CD4-positive, alpha-beta T cell treated with Interleukin-17A for 1 hour (primary cell): Measurements from ENCODE around the gene MYO3B.

ENCODE experiments used
- DNase-seq: peaks from one replicate; pipeline ENCODE4 v3.0.0-alpha.2; 2020

Gene MYO3B

DNA sequence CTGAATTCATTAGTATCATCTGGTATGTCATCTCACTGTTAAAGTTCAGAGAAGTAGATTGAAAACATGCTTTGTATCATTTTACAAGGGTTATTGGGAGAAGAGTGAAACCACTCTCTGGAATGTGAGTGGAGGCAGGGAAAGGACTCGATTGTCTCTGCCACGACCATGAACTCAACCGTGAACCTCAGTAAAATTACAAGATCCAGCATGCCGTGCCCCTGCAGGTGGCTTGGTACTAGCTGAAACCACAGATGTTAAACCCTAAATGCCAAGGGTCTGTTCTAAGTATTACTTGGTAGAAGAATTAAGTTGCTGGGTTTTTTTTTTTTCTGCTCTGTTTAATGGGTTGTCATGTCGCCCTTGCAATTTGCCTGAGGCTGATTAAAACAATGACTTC is 197.2 kb downstream of the MYO3B start:
- no peak for DNase-seq

DNA sequence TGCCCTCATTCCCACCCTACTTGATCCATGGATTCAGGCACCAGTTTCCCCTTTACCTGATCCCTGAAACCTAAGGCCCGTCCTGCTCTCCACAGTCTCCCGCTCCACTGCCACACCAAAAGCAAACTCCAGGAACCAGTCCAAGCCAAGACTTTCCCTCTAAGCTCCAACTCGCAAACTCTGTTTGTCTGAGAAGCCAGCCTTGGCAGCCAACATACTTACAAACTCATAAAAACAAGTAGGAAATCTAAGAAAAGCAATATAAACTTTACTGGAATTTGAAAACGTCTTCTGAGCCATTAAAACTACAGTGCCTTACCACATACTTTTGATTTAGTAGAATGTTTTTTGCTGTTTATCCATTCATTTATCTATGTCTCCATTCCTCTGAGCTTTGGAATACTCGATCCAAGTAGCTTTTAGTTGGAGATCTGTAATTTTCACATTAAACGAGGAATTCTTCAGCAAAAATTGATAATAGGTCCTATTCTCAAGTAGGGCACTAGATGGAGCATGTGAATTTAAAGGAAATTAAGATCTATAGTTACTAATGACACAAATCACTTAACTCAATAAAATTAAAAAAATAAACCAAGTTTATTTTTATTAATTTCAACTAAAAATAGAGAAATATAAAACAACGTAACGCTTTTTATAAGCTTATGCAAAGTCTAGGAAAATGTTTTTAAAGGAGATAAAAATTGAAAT is 199.7 kb downstream of the MYO3B start:
- DNase-seq = no peak

DNA sequence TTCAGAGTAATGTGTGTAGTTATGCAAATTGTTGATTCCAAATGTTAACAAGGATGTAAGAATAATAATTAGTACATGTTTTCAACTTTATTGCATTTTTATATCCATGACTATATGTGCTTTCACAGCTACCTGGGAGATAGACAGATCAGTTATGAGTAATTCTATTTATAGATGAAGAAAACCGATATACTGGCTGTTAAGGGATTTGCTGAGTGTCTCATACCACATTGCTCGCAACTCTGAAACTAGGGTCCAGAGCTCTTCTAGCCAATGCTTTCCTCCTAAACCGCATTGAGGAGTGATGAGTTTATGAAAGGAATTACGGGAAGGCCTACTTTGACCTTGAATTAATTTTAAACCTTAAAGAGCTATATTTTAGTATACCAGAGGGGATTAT is 202.3 kb downstream of the MYO3B start:
- no peak for DNase-seq

DNA sequence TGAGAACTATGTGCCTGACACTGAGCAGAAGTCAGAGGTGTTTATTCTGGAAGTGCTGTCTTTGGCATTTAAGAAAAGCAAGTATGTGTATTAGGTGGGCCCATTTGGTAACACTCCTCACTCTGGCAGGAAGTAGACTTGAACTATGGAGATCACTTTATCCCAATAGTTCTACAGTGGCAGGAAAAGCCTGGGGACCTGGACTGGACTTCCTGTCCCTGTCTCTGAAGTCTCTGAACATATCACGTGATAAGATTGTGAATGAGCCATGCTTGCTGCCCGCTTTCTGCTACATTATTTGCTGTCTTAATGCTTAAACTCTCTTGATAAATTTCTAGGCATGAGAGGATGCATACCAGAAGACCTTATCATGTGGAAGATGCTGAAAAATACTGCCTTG is 203.7 kb downstream of the MYO3B start:
- DNase-seq = no peak

DNA sequence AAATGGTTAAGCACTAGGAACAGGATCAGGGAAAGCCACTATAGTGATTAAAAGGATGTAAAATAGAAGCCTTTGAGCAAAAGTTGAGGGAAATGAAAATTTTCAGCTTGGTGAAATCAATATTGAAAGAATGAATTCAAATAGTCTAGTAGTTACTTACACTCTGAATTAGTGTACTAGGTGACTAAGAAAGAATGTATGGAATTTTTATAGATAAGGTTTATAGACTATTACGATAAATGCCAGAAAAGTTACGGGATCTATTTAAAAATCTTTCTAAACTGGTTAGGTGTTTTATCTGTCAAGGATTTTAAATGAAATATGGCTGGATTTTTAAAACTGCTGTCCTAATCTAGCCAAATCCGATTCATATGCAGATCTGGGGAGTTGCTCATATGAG is 208.6 kb downstream of the MYO3B start:
- DNase-seq = no peak

DNA sequence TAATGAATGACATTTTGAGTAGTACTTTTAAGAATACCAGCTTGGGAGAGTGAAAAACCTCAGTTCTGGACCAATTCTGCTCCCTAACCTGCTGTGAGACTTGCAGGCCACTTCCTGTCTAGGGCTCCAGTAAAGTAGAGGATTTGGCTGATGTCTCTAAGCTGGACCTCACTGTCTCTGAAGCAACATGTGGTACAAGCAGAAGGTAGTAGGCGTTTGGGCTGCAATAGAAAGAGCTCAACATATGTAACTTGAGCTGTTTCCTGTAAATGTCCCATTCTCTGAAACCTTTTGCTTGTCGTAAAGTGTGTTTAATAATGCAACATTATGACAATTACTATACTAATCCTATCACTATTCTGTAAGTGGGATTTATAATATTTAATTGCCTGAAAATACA is 213.1 kb downstream of the MYO3B start:
- DNase-seq = no peak

DNA sequence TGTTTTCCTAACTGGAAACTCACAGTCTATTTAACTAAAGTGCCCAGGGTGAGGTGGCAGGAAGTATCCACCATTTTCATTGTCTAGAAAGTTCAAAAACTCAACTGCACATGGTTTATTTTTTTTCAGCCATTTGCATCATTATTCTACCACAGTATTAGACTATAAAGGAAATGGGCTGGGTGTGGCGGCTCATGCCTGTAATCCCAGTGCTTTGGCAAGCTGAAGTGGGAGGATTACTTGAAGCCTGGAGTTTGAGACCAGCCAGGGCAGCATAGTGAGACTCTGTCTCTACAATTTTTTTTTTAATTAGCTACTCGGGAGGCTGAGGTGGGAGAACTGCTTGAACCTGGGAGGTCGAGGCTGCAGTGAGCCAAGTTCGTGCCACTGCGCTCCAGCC is 213.8 kb downstream of the MYO3B start:
- no peak for DNase-seq

DNA sequence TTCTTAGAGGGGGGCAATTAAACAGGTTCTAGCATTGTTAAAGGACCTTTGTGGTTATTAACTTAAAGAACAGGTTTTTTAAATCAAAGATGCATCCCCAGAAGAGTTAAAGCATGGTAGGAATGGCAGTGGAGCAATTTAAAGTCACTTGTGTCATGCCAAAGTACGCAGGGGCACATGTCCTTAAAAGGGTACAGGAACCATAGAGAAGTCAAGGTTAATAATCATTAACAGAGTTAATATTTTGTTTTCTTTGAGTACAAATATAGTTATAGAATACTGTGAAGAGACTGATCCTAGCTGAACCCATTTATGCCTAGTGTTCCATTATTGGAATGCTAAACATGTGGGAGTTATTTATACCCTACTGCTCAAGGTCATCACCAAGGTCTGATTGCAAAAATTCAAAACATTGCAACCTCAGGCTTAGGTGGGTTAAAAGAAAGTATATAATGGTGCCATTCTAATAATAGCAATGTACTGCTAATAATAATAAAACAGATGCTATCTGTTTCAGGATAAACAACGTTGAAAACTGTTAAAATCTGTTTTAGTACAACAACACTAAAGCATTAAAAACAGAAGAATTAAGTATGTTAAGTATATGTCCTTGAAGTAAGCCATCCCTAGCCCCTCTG is 216.0 kb downstream of the MYO3B start:
- no peak for DNase-seq

DNA sequence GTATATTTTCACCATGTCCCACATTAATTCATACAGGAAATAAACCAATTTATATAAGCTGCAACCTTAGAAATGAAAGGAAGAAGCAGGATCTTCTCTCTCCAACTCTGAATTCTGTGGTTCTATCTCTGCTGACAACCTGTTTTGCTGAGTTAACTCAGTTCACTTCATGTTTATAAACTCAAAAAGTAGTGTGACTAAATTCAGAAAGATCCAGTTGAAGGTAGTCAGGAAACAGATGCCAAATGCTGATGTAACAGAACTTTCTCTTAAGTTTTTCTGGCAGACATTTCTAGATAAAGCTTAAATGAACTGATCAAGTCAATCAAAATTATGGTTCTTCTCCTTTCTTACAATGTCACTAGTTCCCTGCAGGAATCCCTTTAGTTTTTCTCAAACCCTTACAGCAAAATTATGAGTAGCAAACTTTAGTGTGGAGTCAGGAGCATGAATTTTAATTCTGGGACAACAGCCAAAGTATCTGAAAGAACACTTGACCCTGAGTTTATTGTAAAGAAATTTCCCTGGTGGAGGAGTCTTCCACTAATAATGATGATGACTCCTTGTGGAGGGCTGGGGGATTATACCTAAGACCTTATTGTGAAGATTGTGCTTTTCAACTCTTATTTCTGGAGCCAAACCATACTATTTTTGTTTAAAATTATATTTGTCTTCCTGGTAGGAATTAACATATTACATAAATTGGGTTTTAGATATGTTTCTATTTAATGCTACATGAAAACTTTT is 216.9 kb downstream of the MYO3B start:
- DNase-seq = no peak

DNA sequence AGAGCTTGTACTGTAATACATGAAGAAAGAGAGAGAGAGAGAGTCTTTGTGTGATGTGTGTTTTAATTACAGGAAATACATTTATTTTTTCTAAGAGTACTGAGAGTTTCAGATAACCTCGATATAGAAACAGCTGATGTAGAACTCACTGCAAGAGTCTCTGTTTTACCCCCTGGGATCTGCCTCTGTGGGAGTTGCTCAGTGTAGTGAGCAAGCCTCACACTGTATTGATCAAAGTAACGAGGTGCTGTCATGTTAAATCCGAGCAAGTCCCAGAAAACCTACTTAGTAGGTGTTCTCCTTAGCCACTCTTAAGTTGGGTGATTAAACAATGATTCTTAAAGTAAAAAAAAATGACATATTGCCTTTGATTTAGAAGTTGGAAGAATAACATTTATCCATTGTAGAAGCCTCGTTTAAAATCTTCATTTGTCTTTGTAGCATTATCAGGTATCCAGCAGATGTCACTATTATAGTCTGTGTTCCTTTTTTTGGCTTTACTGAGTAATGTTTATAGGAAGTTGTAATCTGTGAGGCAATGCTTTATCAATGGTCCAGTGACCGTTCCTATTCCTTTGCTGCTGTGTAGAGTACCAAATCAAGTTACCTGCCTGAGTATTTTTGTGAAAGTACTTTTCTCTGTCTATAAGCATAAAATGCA is 219.0 kb downstream of the MYO3B start:
- DNase-seq = peak; percentile 22

DNA sequence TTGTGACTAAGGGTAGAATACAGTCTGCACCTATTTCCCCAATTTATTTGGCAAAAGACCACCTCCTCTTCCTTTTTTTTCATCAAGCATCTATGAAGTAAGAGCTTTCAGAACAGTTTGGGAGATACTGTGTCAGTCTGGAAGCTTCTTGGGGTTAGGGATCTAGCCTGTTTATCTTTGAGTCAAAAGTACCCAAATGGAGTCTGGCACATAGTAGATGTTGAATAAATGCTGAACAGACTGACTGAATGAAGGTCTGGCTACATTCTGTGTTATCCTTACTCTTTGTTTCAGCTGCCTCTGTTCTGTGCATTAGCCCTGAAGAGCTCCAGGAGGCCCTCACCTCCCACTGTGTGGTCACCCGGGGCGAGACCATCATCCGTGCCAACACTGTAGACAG is 223.2 kb downstream of the MYO3B start:
- no peak for DNase-seq

DNA sequence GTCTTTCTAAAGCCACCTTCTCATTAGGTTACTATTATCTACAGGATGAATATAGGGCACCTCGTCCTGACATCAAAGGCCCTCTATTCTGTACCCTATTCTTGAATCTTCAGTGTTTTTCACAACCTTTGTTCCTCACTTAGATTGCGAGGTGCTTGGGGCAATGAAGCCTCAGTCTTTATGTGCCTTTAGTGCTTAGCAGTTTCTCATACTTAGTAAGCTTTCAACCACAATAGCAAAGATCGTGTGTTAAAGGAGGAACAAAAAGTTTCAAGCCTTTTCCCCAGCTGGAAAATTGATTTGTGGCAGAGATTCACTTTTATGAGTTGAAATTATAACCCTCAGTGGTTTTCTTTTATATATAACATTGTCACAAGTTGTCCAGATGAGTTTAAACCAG is 226.9 kb downstream of the MYO3B start:
- no peak for DNase-seq

DNA sequence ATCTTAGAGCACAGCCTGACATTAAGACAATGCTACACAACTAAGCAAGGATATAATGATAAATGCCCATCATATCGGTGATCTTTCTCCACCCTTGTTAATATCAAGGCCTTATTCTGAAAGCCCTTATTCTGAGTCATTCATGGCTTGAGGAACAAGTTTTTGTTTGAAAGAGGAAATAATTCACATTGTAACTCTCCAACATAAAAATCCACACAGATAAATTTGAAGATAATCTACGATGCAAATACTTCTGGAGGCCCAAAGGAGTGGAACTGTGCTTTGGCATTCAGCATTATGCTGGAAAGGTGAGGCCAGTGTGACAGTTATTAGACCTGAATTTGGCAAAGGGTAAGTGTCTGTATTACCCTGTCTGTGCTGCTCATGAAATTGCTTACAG is 227.4 kb downstream of the MYO3B start:
- DNase-seq = no peak

DNA sequence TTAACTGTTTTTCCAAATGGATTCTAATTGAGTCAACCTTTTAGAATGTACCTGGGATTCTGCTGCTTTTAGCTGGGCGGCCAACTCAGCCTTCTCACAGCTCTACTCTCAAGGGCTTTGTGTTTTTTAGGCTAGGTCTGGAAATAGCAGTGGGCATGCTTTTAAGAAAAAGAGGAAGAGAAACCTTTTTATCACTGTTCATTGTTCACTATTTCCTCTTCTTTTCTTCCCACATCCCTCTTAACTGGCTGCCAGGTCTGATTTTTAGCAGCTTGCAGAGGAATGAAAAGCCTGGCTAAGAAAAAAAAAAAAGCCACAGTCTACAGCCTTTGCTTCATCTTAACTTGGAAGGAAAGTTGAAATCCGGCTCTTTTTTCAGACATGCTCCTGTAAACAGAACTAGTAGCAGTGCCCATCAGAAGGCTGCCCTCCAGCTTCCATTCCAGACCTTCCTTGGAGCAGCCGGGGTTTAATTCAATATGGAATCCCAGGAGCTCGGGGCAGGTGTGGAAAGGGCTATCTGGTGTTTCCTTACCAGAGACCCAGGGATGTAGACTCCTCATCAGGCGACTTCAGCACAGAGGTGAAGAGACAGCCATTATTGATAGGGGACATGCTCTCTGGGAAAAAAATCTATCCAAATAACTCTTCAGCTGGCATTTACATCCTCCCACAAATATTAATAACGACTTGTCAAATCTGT is 230.7 kb downstream of the MYO3B start:
- DNase-seq = no peak

DNA sequence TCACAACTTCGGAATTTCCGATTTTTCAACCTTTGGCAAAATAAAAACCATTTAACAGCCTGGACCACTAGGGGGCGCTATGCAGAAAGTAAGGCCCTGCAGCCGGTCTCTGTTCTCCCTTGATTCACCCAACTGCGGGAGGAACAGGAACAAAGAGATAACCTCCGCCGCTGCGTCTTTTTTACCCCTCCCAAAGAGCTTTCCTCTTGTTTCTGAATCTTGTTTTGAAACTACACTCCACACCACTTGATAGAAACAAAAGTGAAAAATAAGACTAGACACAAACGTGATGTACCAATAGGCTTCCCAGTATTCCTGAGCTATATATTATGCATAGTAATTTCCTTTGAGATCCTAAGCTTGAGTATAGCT is 231.2 kb downstream of the MYO3B start:
- peak; percentile 70 for DNase-seq

DNA sequence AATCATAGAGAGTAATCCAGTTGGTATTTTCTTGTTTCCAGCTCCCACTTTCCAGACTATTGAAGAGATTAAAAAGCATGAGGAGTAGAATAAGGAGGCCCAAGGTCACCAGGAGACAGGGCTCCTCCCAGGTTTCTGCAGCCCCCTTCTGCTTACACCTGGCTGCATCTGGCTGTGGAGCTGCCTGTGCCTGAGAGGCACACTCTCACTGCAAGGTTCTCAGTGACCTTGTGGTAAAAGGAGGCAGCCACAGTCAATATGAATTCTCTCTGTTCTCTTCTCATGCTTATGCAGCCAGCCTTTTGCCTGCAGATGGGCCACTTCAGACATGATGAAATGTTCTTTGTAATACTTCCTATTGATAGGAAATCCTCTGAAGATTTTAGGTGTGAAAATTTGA is 233.7 kb downstream of the MYO3B start:
- no peak for DNase-seq

DNA sequence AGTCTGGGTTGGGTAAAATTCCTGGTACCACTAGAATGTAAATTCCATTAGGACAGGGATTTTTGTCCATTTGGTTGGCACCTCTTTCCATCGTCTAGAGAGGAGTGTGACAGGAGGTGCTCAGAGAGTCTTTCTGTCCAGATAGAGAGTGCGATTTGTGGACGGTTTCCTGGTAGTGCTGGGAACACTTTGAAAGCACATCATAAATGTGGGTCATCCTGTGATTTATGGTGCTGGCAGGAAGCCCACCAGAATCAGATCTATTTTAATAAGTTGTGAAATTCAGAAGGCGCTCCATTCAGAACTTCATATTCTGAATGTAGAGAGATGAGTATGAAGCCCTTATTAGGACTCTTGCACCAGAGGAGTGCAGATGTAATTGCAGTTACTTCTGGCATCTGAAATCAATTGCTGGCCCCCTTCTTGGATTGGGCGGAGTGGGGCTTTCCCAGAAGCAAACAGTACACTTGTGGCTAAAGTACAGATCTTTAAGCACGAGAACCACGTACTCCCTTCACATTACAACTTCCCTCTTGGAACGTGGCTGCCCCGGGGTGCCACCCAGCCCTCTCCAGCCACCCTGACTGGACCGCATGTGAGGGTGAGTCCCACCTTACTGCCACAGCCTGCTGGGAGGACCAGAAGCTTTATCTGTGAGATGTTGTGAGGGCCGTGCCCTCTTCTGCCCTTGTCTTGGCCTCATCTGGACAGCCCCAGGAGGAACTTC is 243.2 kb downstream of the MYO3B start:
- no peak for DNase-seq

DNA sequence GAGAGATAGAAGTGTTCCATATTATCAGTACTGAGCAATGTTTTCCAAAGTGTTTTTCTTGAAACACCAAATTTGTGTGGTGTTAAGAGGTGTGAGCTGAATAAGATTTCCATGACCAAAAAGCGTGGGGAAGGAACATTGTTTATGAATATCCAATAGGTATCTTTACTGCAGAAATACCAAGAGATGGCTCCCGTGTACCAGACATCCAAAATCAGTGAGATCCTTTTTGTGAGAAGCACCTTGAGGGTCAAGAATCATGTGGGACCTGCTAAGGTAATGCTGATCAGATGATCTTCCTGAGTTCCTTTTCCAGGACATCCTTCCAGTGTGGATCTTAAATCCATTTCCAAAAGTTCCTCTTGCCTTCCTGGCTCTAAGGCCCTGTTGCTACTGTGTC is 246.0 kb downstream of the MYO3B start:
- no peak for DNase-seq

DNA sequence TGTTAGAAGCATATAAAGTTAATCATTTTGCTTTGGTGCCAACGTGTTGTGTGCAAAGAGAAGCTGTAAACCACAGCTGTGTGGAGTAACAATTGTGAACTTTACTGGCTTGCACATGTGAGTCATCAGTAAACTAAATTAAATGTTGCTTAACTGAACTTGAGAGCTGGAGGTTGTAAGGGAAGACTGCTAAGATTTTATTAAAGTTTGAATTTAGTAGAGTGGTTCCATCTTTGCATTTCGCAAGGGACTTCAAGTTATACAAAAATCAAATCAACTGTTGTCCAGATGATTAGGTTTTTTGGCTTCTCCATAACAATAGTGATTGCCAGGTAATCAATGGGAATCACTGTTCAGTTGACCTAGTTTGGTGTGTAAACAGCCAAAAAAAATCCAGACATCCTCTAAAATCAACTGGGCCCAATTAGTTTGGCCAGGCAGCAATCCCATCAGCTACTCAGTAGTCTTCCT is 247.4 kb downstream of the MYO3B start:
- DNase-seq = no peak

DNA sequence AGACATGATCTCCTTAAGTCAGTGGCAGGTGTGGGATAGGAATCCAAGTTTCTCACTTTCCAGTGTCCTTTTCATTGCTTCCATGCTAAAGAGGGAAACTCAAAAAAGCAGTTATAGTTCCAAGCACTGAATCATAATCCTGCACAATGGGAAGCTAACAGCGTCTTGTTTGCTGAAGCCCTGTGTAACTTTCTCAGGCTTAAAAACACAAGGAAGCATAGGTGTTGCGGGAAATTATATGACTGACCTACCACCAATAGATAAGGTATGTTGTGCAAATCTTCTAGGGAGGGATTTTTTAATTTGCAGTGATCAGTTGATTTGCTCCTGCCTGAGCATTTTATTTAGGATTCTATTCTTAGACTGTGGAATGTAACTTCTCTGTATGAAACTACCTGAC is 250.9 kb downstream of the MYO3B start:
- no peak for DNase-seq

DNA sequence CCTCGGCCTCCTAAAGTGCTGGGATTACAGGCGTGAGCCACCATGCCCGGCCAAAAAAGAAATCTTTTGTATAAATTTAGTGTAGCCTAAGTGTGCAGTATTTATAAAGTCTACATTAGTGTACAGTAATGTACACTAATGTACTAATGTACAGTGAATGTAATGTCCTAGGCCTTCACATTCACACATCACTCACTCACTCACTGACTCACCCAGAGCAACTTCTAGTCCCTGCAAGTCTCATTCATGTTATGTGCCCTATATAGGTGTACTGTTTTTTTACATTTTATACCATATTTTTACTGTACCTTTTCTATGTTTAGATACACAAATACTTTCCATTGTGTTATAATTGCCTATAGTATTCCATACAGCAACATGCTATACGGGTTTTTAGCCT is 254.9 kb downstream of the MYO3B start:
- no peak for DNase-seq

DNA sequence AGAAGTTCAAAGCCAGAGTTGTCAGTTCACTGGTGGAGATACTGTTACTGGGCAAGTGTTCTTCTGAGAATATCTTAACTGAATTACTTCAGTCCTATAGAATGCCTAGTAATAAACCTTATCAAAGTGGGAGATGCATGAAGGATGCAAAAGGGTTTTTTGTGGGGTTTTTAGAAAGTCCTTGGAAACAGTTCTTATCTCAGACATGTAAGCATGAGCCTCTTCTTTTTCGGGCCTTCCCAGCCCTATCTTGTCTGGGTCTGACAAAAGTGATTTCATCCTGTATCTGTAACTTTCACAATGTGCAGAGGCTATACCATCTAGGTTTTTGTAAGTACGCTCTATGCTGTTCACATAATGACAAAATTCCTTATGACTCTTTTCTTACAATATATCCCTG is 255.5 kb downstream of the MYO3B start:
- DNase-seq = no peak
